Measurements from ENCODE around the gene GRM8.

The GRM8 gene

DNA sequence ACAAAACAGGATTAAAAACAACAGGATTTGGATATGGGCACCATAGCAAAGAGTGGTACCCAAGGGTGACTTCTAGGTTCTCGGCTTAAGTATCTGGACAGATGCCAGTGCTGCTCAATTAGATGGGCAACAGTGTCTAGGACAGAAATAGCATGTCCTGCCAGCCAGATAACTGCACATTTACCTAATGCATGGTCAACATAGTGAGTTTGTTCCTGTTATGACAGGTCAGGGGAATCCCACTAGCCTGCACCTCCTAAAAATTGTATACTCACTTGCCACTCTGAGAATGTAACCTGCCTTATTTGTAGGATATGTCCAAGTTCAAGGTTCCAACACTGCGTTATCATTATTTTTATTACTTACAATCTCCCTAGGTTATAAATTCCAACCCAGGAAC is 471.7 kb downstream of the GRM8 start:
- TF ChIP-seq, protein P1, sequence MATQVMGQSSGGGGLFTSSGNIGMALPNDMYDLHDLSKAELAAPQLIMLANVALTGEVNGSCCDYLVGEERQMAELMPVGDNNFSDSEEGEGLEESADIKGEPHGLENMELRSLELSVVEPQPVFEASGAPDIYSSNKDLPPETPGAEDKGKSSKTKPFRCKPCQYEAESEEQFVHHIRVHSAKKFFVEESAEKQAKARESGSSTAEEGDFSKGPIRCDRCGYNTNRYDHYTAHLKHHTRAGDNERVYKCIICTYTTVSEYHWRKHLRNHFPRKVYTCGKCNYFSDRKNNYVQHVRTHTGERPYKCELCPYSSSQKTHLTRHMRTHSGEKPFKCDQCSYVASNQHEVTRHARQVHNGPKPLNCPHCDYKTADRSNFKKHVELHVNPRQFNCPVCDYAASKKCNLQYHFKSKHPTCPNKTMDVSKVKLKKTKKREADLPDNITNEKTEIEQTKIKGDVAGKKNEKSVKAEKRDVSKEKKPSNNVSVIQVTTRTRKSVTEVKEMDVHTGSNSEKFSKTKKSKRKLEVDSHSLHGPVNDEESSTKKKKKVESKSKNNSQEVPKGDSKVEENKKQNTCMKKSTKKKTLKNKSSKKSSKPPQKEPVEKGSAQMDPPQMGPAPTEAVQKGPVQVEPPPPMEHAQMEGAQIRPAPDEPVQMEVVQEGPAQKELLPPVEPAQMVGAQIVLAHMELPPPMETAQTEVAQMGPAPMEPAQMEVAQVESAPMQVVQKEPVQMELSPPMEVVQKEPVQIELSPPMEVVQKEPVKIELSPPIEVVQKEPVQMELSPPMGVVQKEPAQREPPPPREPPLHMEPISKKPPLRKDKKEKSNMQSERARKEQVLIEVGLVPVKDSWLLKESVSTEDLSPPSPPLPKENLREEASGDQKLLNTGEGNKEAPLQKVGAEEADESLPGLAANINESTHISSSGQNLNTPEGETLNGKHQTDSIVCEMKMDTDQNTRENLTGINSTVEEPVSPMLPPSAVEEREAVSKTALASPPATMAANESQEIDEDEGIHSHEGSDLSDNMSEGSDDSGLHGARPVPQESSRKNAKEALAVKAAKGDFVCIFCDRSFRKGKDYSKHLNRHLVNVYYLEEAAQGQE (IDR thresholded peaks at IDR 0.05; ENCODE audit: insufficient read depth in 1 of 2, low read depth in 2 of 2, low read length in 2 of 2): no peak
- no peak for TF ChIP-seq FOXP2 (optimal IDR thresholded peaks at IDR 0.05; ENCODE audit: borderline replicate concordance, extremely low read depth, extremely low read length, insufficient read depth)
- TF ChIP-seq SIN3A (IDR thresholded peaks at IDR 0.05; ENCODE audit: borderline replicate concordance, insufficient read depth, low read length): no peak
- no peak for TF ChIP-seq POLR2AphosphoS5 (IDR thresholded peaks at IDR 0.05; ENCODE audit: low read depth, low read length)
- TF ChIP-seq TAF1 (IDR thresholded peaks at IDR 0.05; ENCODE audit: borderline replicate concordance, insufficient read depth, low read length): no peak

- TF ChIP-seq, protein P1 (IDR thresholded peaks at IDR 0.05; ENCODE audit: insufficient read depth in 1 of 2, low read depth in 2 of 2, low read length in 2 of 2): no peak
- TF ChIP-seq FOXP2 (optimal IDR thresholded peaks at IDR 0.05; ENCODE audit: borderline replicate concordance, extremely low read depth, extremely low read length, insufficient read depth) (no peak), SIN3A (IDR thresholded peaks at IDR 0.05; ENCODE audit: borderline replicate concordance, insufficient read depth, low read length) (no peak), POLR2AphosphoS5 (IDR thresholded peaks at IDR 0.05; ENCODE audit: low read depth, low read length) (no peak), TAF1 (IDR thresholded peaks at IDR 0.05; ENCODE audit: borderline replicate concordance, insufficient read depth, low read length) (no peak)
These were observed 474.6 kb downstream of the GRM8 start for GRCh38 chr7:126778101-126778500.

DNA sequence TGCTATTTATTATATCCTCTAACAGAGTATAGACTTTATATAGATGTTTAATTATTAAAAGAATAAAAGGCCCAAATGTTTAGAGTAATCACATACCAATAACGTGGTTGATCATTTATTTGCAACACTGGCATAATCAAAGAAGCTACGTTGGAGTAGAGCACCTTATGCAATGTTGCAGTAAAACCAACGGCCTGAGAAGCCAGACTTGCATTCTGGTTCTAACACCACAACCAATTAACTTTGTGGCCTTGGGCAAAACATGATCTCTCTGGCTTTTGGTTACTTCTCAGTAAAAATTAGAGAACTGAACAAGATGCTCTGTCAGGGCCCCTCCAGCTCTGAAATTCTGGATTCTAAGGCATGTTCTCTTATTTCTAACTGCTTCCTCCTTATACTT is 476.2 kb downstream of the GRM8 start:
- TF ChIP-seq TAF1 (IDR thresholded peaks at IDR 0.05; ENCODE audit: borderline replicate concordance, insufficient read depth, low read length) (no peak), FOXP2 (optimal IDR thresholded peaks at IDR 0.05; ENCODE audit: borderline replicate concordance, extremely low read depth, extremely low read length, insufficient read depth) (no peak), SIN3A (IDR thresholded peaks at IDR 0.05; ENCODE audit: borderline replicate concordance, insufficient read depth, low read length) (no peak), POLR2AphosphoS5 (IDR thresholded peaks at IDR 0.05; ENCODE audit: low read depth, low read length) (no peak)
- TF ChIP-seq, protein P1 (IDR thresholded peaks at IDR 0.05; ENCODE audit: insufficient read depth in 1 of 2, low read depth in 2 of 2, low read length in 2 of 2): no peak

GRCh38 chr7:126774077-126774476 is 478.7 kb downstream of the GRM8 start:
- TF ChIP-seq, protein P1 (IDR thresholded peaks at IDR 0.05; ENCODE audit: insufficient read depth in 1 of 2, low read depth in 2 of 2, low read length in 2 of 2): no peak
- TF ChIP-seq FOXP2 (optimal IDR thresholded peaks at IDR 0.05; ENCODE audit: borderline replicate concordance, extremely low read depth, extremely low read length, insufficient read depth) (no peak), TAF1 (IDR thresholded peaks at IDR 0.05; ENCODE audit: borderline replicate concordance, insufficient read depth, low read length) (no peak), SIN3A (IDR thresholded peaks at IDR 0.05; ENCODE audit: borderline replicate concordance, insufficient read depth, low read length) (no peak), POLR2AphosphoS5 (IDR thresholded peaks at IDR 0.05; ENCODE audit: low read depth, low read length) (no peak)

DNA sequence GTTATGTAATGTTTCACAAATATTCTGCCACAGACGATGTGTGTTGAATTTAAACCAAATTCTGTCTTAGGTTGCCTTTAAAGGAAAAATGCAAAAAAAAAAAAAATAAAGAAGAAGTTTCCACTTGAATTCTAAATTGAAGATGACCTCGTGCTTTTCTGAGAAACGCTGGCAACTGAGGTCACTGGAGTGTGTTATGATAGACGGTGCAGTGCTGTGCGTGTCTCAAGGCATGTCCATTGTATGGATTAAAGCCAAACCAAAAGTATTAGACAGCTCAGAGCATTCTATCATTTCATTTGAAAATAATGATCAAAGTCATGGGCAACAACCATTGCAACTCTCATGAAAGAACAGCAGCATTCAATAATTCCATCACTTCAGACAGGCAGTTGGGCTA is 483.9 kb downstream of the GRM8 start:
- no peak for TF ChIP-seq TAF1 (IDR thresholded peaks at IDR 0.05; ENCODE audit: borderline replicate concordance, insufficient read depth, low read length)
- TF ChIP-seq, protein P1 (IDR thresholded peaks at IDR 0.05; ENCODE audit: insufficient read depth in 1 of 2, low read depth in 2 of 2, low read length in 2 of 2): no peak
- TF ChIP-seq SIN3A (IDR thresholded peaks at IDR 0.05; ENCODE audit: borderline replicate concordance, insufficient read depth, low read length): no peak
- TF ChIP-seq POLR2AphosphoS5 (IDR thresholded peaks at IDR 0.05; ENCODE audit: low read depth, low read length): no peak
- no peak for TF ChIP-seq FOXP2 (optimal IDR thresholded peaks at IDR 0.05; ENCODE audit: borderline replicate concordance, extremely low read depth, extremely low read length, insufficient read depth)

Measured in PFSK-1 (cell line).